HPDE6-E6E7 (cell line): ENCODE data around the gene CORO7.

Experiments used
- DNase-seq: peaks from one replicate; pipeline ENCODE4 v3.0.0; 2011; ENCODE audit warnings: missing footprints; ENCODE audit errors: extremely low spot score

CORO7 gene

GRCh38 chr16:4426021-4426684, 9.8 kb upstream of the CORO7 start:
- DNase-seq = no peak

GRCh38 chr16:4425378-4426020, 9.1 kb upstream of the CORO7 start, which contains the start of gene DNAJA3:
TSS of gene DNAJA3 (plus strand) at chr16:4425868. CDS start at chr16:4425882, 14 bp downstream.
- DNase-seq = peak; percentile 94

- DNase-seq = no peak
Measured at GRCh38 chr16:4420505-4421105, 4.2 kb upstream of the CORO7 start.

- DNase-seq = no peak
Measured at GRCh38 chr16:4419402-4419959, 3.1 kb upstream of the CORO7 start.

GRCh38 chr16:4415538-4416199, 727 bp downstream of the CORO7 start:
- no peak for DNase-seq

- DNase-seq = no peak
Measured at GRCh38 chr16:4414187-4414917, 2.0 kb downstream of the CORO7 start.

GRCh38 chr16:4412854-4413253, 3.5 kb downstream of the CORO7 start:
- no peak for DNase-seq

- no peak for DNase-seq
Measured at GRCh38 chr16:4412159-4412558, 4.2 kb downstream of the CORO7 start.

GRCh38 chr16:4411684-4412083, 4.7 kb downstream of the CORO7 start:
- DNase-seq = no peak

GRCh38 chr16:4410335-4411075, 5.9 kb downstream of the CORO7 start:
- no peak for DNase-seq

GRCh38 chr16:4409081-4409932, 7.1 kb downstream of the CORO7 start:
- DNase-seq = no peak

GRCh38 chr16:4408323-4408690, 8.1 kb downstream of the CORO7 start:
- DNase-seq = no peak

GRCh38 chr16:4407543-4408322, 8.7 kb downstream of the CORO7 start:
- DNase-seq = no peak

GRCh38 chr16:4404967-4405696, 11.3 kb downstream of the CORO7 start:
- no peak for DNase-seq

GRCh38 chr16:4404247-4404966, 12.0 kb downstream of the CORO7 start:
- no peak for DNase-seq

- no peak for DNase-seq
Measured at GRCh38 chr16:4403133-4403949, 13.1 kb downstream of the CORO7 start.
